ENCODE results near the gene GNG4. TPM values are rescaled to one million over a fixed set of nuclear protein-coding genes. Genes with fewer than 3 reads are reported as not detected.

Gene GNG4
- total RNA-seq, 2 experiments from 2014 or later, result not detected

DNA sequence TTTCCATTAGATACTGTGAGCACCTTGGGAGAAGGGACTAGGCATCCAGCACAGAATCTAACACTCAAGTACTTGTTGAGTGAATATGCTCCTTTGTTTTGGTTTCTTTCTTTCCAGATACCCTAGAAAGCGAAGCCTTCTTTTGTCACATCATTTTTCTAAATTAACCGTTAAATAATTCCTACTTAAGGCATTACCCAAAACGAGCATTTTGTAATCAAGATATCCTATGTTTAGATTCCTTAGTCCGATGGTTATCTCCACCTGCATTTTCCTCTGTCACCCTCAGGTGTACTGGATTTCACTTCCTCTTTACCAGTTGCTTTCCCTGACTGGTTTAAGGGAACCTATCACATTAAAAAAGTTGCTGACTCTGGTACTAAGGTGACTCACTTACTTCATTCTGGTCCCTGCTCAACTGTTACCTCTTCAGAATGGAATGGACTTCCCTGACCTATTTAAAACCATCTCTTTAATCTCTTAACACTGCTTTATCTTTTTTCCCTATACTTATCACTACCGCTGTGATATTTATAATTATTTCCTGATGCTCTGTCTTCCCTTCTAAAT, 148.5 kb downstream of the GNG4 start:
- Histone ChIP-seq H2AFZ (ENCODE audit: low read length) (no peak overlapping the region), H3K4me1 (ENCODE audit: insufficient read depth, low read length, poor library complexity, severe bottlenecking) (peaks cover 33% of the 10 kb centered on the region), H3K4me2 (ENCODE audit: low read length) (peak overlapping the region; percentile 56), H3K36me3 (ENCODE audit: insufficient read depth, low read length) (no peaks in the 10 kb centered on the region), H3K27ac (ENCODE audit: low read depth, low read length, poor library complexity, severe bottlenecking) (peak overlapping the region; percentile 16), H3K9me3 (ENCODE audit: low read length) (no peaks in the 10 kb centered on the region), H3K4me3 (ENCODE audit: low read depth, low read length, poor library complexity, severe bottlenecking) (no peak overlapping the region), H3K9me2 (ENCODE audit: insufficient read depth, low read length) (no peaks in the 10 kb centered on the region), H3K79me2 (ENCODE audit: insufficient read depth, low read depth, low read length) (peaks cover 66% of the 10 kb centered on the region), H4K20me1 (ENCODE audit: insufficient read depth, low read length) (peaks cover 34% of the 10 kb centered on the region; the same call in 1 of the 2 replicates)
- DNase-seq (ENCODE audit: low spot score), result peak; percentile 46
- ChIA-PET POLR2A (interaction anchor here (0.6 kb wide), 2 partner anchors 396 to 890 kb away, joined by 4 read pairs; no protein-coding TSS in a partner anchor), CTCF (ENCODE audit: unreplicated experiment) (no interaction called here)
- intact Hi-C loops (cut with micrococcal nuclease; ENCODE audit: unreplicated experiment), result loop anchor here (5.0 to 10.0 kb wide), 4 partner anchors 399 to 1026 kb away; partner anchors contain the start of gene TARBP1
- no TSS peak for BruUV-seq (replicated peaks)
- TF ChIP-seq, protein P1, sequence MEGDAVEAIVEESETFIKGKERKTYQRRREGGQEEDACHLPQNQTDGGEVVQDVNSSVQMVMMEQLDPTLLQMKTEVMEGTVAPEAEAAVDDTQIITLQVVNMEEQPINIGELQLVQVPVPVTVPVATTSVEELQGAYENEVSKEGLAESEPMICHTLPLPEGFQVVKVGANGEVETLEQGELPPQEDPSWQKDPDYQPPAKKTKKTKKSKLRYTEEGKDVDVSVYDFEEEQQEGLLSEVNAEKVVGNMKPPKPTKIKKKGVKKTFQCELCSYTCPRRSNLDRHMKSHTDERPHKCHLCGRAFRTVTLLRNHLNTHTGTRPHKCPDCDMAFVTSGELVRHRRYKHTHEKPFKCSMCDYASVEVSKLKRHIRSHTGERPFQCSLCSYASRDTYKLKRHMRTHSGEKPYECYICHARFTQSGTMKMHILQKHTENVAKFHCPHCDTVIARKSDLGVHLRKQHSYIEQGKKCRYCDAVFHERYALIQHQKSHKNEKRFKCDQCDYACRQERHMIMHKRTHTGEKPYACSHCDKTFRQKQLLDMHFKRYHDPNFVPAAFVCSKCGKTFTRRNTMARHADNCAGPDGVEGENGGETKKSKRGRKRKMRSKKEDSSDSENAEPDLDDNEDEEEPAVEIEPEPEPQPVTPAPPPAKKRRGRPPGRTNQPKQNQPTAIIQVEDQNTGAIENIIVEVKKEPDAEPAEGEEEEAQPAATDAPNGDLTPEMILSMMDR (conservative IDR thresholded peaks at IDR 0.05; ENCODE audit: low read length), result no peak
- no peak for TF ChIP-seq EZH2phosphoT487 (IDR thresholded peaks at IDR 0.05; ENCODE audit: borderline replicate concordance, low read depth, low read length)

Small RNA genes within 50 kb of the gene (small RNA-seq; reads per million reads assigned to genes)
- not detected for gene MTCO3P46
- not detected for gene MTND4LP21

Other genes with a start within 250 kb of the GNG4 start
- 18.6 and 20.7 TPM in 2 replicates for gene B3GALNT2, start 145.3 kb downstream of the GNG4 start, total RNA-seq (2014; rRNA removed; shearing (Covaris generic))
- 23.4 and 24.3 TPM in 2 replicates for gene B3GALNT2, start 145.3 kb downstream of the GNG4 start, total RNA-seq (2022)
- gene LYST, start 217.1 kb upstream of the GNG4 start, total RNA-seq (2014; rRNA removed; shearing (Covaris generic)), result 4.0 and 10.0 TPM in 2 replicates
- 8.2 and 8.3 TPM in 2 replicates for gene LYST, start 217.1 kb upstream of the GNG4 start, total RNA-seq (2022)

All from OCI-LY7 (cell line).